ENCODE data around the gene RPTOR. TPM values are rescaled to one million over a fixed set of nuclear protein-coding genes. Genes with fewer than 3 reads are reported as not detected.
A peak's percentile ranks its signal among the peaks of the same experiment; 100 is the strongest.

Gene RPTOR
- total RNA-seq, 1 experiment from 2014 or later: 30.6 TPM

DNA sequence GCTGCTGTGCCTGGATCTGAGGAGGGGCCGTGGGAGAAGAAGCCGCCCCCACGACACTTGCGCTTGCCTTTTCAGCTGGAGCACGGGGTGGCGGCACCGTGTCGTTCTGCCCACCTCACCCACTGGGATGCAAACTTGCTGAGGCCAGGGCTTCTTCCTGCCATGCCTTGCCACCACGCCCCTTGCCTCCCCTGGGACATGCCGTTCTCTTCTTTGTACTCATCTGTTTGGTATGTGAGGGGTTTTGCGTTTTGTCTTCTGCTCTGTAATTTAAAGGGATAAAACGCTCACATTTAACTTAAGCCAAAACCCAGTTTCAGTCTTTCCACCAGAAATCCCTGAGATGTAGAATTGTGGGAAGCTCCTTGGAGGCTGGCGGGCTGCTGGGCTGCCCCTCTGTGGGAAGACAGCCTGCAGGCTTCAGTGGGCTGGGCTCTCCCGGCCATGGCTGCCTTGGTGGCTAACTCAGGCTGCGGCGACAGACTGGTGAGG is 180.2 kb downstream of the RPTOR start:
- no peak overlapping the region for H3K27ac ChIP-seq (ENCODE audit: low read length)
- H3K9me3 ChIP-seq (ENCODE audit: low read length): no peaks in the 10 kb centered on the region
- H2AFZ ChIP-seq (ENCODE audit: low read length): no peak overlapping the region
- H3K4me3 ChIP-seq (ENCODE audit: low read length): no peak overlapping the region
- peaks cover 98% of the 10 kb centered on the region for H3K79me2 ChIP-seq (ENCODE audit: low read length)
- H3K9me2 ChIP-seq (replicated peaks; ENCODE audit: insufficient read depth, low read length): no peaks in the 10 kb centered on the region
- no peak for DNase-seq
- H3K36me3 ChIP-seq (ENCODE audit: insufficient read depth, low read length): no peaks in the 10 kb centered on the region
- H3K27me3 ChIP-seq (ENCODE audit: low read length): no peaks in the 10 kb centered on the region
- H3K4me1 ChIP-seq (ENCODE audit: low read length): peaks cover 50% of the 10 kb centered on the region
- H3K4me2 ChIP-seq (ENCODE audit: low read depth, low read length, poor library complexity, severe bottlenecking): no peak overlapping the region
- H3K9ac ChIP-seq (ENCODE audit: low read length): no peak overlapping the region
- H4K20me1 ChIP-seq (ENCODE audit: insufficient read depth, low read depth, low read length): no peaks in the 10 kb centered on the region

DNA sequence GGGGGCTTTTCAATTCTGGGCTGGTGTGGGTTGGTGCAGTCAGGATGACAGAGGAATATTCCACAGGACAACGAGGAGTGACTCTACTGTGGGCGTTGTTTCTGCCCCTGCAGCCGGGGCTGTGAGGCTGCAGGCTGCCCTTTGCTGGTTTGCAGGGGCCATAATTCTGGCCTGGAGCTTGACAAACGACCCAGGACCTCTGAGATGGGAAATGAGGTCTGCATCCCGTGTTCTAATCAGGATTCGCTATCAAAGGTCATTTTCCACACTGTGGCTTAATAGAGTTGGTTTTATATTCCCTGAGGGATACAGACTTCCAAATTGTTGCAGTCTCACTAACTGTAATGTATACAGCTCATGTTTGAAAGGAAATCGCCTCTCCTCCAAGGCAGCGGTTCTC is 180.9 kb downstream of the RPTOR start:
- Histone ChIP-seq H3K9ac (ENCODE audit: low read length) (no peak overlapping the region), H3K79me2 (ENCODE audit: low read length) (peaks cover 93% of the 10 kb centered on the region), H4K20me1 (ENCODE audit: insufficient read depth, low read depth, low read length) (no peaks in the 10 kb centered on the region), H3K27me3 (ENCODE audit: low read length) (no peaks in the 10 kb centered on the region), H3K9me3 (ENCODE audit: low read length) (no peaks in the 10 kb centered on the region), H3K27ac (ENCODE audit: low read length) (no peak overlapping the region), H3K4me3 (ENCODE audit: low read length) (no peak overlapping the region), H3K4me1 (ENCODE audit: low read length) (peaks cover 50% of the 10 kb centered on the region), H3K36me3 (ENCODE audit: insufficient read depth, low read length) (no peaks in the 10 kb centered on the region), H2AFZ (ENCODE audit: low read length) (no peak overlapping the region), H3K9me2 (replicated peaks; ENCODE audit: insufficient read depth, low read length) (no peaks in the 10 kb centered on the region), H3K4me2 (ENCODE audit: low read depth, low read length, poor library complexity, severe bottlenecking) (no peak overlapping the region)
- no peak for DNase-seq

DNA sequence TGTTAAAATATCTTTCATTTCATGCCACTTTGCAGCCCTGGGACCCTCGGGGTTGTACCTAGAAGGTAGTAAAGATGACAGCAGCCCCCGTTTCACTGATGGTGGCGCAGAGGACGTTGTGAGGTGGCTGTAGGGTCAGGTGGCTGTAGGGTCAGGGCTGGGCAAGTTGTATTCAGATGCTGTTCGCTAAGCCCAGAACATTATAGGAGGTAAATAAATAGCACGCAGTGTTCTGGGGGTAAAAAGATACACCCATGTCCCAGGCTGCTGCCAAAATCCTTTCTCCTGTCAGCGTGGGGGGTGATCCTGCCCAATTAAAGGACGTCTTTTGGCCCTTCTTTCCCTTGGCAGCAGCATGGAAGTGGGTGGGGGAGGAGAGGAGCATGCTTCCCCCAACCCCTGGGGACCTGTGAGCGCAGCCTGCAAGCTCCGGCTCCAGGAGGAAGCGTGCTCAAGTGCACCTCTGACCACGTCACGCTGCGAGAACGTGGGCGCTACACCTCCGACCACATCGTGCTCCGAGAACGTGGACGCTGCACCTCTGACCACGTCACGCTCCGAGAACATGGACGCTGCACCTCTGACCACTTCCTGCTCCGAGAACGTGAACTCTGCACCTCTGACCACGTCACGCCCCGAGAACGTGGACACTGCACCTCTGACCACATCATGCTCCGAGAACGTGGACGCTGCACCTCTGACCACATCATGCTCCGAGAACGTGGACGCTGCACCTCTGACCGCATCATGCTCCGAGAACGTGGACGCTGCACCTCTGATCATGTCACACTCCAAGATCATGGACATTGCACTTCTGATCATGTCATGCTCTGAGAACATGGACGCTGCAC is 182.1 kb downstream of the RPTOR start:
- H3K4me2 ChIP-seq (ENCODE audit: low read depth, low read length, poor library complexity, severe bottlenecking): no peak overlapping the region

DNA sequence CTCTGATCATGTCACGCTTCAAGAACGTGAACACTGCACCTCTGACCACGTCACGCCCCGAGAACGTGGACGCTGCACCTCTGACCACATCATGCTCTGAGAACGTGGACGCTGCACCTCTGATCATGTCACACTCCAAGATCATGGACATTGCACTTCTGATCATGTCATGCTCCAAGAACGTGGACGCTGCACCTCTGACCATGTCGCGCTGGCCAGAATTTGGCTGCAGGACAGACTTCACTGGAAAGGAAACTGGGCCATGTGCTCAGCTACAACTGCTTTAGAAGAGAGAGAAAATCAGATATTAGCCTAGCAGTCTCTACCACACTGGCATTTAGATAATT is 182.7 kb downstream of the RPTOR start:
- H3K79me2 ChIP-seq (ENCODE audit: low read length): peaks cover 78% of the 10 kb centered on the region
- H4K20me1 ChIP-seq (ENCODE audit: insufficient read depth, low read depth, low read length): no peaks in the 10 kb centered on the region
- no peaks in the 10 kb centered on the region for H3K27me3 ChIP-seq (ENCODE audit: low read length)
- H2AFZ ChIP-seq (ENCODE audit: low read length): no peak overlapping the region
- no peaks in the 10 kb centered on the region for H3K36me3 ChIP-seq (ENCODE audit: insufficient read depth, low read length)
- DNase-seq: peak; percentile 43
- no peak overlapping the region for H3K4me3 ChIP-seq (ENCODE audit: low read length)
- H3K9me2 ChIP-seq (replicated peaks; ENCODE audit: insufficient read depth, low read length): no peaks in the 10 kb centered on the region
- no peak overlapping the region for H3K4me2 ChIP-seq (ENCODE audit: low read depth, low read length, poor library complexity, severe bottlenecking)
- H3K4me1 ChIP-seq (ENCODE audit: low read length): peaks cover 62% of the 10 kb centered on the region
- no peaks in the 10 kb centered on the region for H3K9me3 ChIP-seq (ENCODE audit: low read length)
- H3K9ac ChIP-seq (ENCODE audit: low read length): no peak overlapping the region
- no peak overlapping the region for H3K27ac ChIP-seq (ENCODE audit: low read length)

More for the DNA sequence above, 182.1 kb downstream of the RPTOR start:
- no peaks in the 10 kb centered on the region for H4K20me1 ChIP-seq (ENCODE audit: insufficient read depth, low read depth, low read length)
- no peak overlapping the region for H2AFZ ChIP-seq (ENCODE audit: low read length)
- no peaks in the 10 kb centered on the region for H3K36me3 ChIP-seq (ENCODE audit: insufficient read depth, low read length)
- no peak overlapping the region for H3K9ac ChIP-seq (ENCODE audit: low read length)
- H3K4me3 ChIP-seq (ENCODE audit: low read length): no peak overlapping the region
- H3K27ac ChIP-seq (ENCODE audit: low read length): no peak overlapping the region
- no peaks in the 10 kb centered on the region for H3K27me3 ChIP-seq (ENCODE audit: low read length)
- peaks cover 57% of the 10 kb centered on the region for H3K4me1 ChIP-seq (ENCODE audit: low read length)
- H3K79me2 ChIP-seq (ENCODE audit: low read length): peaks cover 80% of the 10 kb centered on the region
- DNase-seq: no peak
- no peaks in the 10 kb centered on the region for H3K9me3 ChIP-seq (ENCODE audit: low read length)
- H3K9me2 ChIP-seq (replicated peaks; ENCODE audit: insufficient read depth, low read length): no peaks in the 10 kb centered on the region

DNA sequence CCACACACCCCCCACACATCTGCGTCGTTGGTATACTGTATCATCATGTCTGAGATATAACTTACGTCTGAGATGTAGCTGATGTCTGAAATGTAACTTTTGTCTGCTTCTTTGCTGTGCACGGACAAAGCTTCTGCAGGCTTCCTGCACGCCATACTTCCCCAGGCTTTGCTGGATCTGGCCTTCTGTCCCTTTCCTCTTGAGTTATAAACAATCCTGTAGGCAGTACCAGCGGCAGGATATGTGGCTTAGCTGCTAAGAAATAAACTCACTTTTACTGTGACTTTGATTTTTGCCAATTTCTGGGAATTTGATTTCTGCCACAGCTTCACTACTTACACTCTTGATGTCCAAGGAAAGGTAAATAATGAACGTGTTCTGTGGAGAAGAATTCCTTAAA is 184.4 kb downstream of the RPTOR start:
- H3K9me3 ChIP-seq (ENCODE audit: low read length): no peaks in the 10 kb centered on the region
- H3K27me3 ChIP-seq (ENCODE audit: low read length): no peaks in the 10 kb centered on the region
- H3K9me2 ChIP-seq (replicated peaks; ENCODE audit: insufficient read depth, low read length): no peaks in the 10 kb centered on the region
- no peak for DNase-seq
- H3K4me1 ChIP-seq (ENCODE audit: low read length): peaks cover 67% of the 10 kb centered on the region
- peaks cover 63% of the 10 kb centered on the region for H3K79me2 ChIP-seq (ENCODE audit: low read length)
- no peak overlapping the region for H3K4me3 ChIP-seq (ENCODE audit: low read length)
- no peak overlapping the region for H3K4me2 ChIP-seq (ENCODE audit: low read depth, low read length, poor library complexity, severe bottlenecking)
- H3K36me3 ChIP-seq (ENCODE audit: insufficient read depth, low read length): no peaks in the 10 kb centered on the region
- H2AFZ ChIP-seq (ENCODE audit: low read length): no peak overlapping the region
- H4K20me1 ChIP-seq (ENCODE audit: insufficient read depth, low read depth, low read length): no peaks in the 10 kb centered on the region
- H3K9ac ChIP-seq (ENCODE audit: low read length): no peak overlapping the region
- no peak overlapping the region for H3K27ac ChIP-seq (ENCODE audit: low read length)

DNA sequence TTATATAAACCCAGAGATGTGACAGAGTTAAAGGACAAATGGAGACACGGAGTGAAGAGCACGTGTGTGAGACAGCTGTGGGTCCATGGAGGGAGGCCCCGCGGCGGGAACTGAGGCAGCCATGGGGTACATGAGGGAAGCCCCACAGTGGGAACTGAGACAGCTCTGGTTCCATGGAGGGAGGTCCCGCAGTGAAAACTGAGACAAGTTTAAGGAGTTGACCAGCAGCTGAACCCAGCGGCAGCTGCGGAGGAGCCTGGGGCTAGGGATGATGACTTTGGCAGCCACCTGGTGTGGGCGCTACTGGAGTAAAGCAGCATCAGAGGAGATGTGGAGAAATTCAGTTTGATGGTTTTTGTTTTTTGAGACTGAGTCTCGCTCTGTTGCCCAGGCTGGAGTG is 185.1 kb downstream of the RPTOR start:
- Histone ChIP-seq H3K9me2 (replicated peaks; ENCODE audit: insufficient read depth, low read length) (no peaks in the 10 kb centered on the region), H3K9me3 (ENCODE audit: low read length) (no peaks in the 10 kb centered on the region), H4K20me1 (ENCODE audit: insufficient read depth, low read depth, low read length) (no peaks in the 10 kb centered on the region), H3K27ac (ENCODE audit: low read length) (no peak overlapping the region), H3K4me3 (ENCODE audit: low read length) (no peak overlapping the region), H3K9ac (ENCODE audit: low read length) (no peak overlapping the region), H2AFZ (ENCODE audit: low read length) (no peak overlapping the region), H3K79me2 (ENCODE audit: low read length) (peaks cover 56% of the 10 kb centered on the region), H3K36me3 (ENCODE audit: insufficient read depth, low read length) (no peaks in the 10 kb centered on the region), H3K27me3 (ENCODE audit: low read length) (no peaks in the 10 kb centered on the region), H3K4me1 (ENCODE audit: low read length) (peaks cover 67% of the 10 kb centered on the region), H3K4me2 (ENCODE audit: low read depth, low read length, poor library complexity, severe bottlenecking) (no peak overlapping the region)
- no peak for DNase-seq

DNA sequence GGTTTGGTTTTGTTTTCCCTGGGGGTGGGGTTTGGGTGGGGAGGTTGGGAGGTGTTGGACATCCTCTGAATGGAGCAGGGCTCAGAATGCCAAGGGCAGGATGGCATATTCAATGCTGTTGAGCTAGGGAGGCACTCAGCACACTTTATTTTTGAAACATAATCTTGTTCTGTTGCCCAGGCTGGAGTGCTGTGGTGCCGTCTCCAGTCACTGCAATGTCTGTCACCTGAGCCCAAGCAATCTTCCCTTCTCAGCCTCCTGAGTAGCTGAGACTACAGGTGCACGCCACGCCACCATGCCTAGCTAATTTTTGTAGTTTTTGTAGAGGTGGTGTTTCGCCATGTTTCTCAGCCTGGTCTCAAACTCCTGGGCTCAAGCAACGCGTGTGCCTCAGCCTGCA is 186.1 kb downstream of the RPTOR start:
- no peak overlapping the region for H3K9ac ChIP-seq (ENCODE audit: low read length)
- peaks cover 51% of the 10 kb centered on the region for H3K79me2 ChIP-seq (ENCODE audit: low read length)
- H3K27ac ChIP-seq (ENCODE audit: low read length): no peak overlapping the region; the same call in 1 of the 2 replicates
- no peak overlapping the region for H3K4me2 ChIP-seq (ENCODE audit: low read depth, low read length, poor library complexity, severe bottlenecking)
- no peaks in the 10 kb centered on the region for H3K27me3 ChIP-seq (ENCODE audit: low read length)
- no peak for DNase-seq
- peaks cover 74% of the 10 kb centered on the region for H3K4me1 ChIP-seq (ENCODE audit: low read length)
- no peaks in the 10 kb centered on the region for H3K9me3 ChIP-seq (ENCODE audit: low read length)
- H3K4me3 ChIP-seq (ENCODE audit: low read length): no peak overlapping the region
- H4K20me1 ChIP-seq (ENCODE audit: insufficient read depth, low read depth, low read length): no peaks in the 10 kb centered on the region
- no peak overlapping the region for H2AFZ ChIP-seq (ENCODE audit: low read length)
- no peaks in the 10 kb centered on the region for H3K9me2 ChIP-seq (replicated peaks; ENCODE audit: insufficient read depth, low read length)
- H3K36me3 ChIP-seq (ENCODE audit: insufficient read depth, low read length): no peaks in the 10 kb centered on the region

DNA sequence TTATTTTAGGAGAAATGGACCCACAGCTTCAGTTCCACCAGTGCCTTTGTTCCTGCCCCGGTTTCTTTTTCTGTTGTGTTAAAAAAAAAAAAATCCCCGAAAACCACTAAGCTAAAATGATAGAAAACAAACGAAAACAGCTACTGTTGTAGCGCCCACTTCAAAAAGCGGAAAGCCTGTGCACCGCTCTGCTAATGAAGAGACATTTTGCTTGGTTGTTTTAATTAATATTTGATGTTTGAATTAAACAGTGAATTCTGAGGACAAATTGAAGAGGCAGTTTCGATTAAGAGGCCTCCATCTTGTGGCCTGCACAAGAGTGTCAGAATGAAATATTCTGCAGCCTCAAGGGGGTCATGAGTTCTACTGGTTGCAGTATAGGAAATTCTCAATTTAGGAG is 186.7 kb downstream of the RPTOR start:
- Histone ChIP-seq H3K36me3 (ENCODE audit: insufficient read depth, low read length) (no peaks in the 10 kb centered on the region), H3K79me2 (ENCODE audit: low read length) (peaks cover 45% of the 10 kb centered on the region), H3K27me3 (ENCODE audit: low read length) (no peaks in the 10 kb centered on the region), H3K9ac (ENCODE audit: low read length) (no peak overlapping the region), H3K4me1 (ENCODE audit: low read length) (peaks cover 76% of the 10 kb centered on the region), H3K27ac (ENCODE audit: low read length) (peak overlapping the region; percentile 42), H3K4me3 (ENCODE audit: low read length) (no peak overlapping the region), H4K20me1 (ENCODE audit: insufficient read depth, low read depth, low read length) (no peaks in the 10 kb centered on the region), H3K9me3 (ENCODE audit: low read length) (no peaks in the 10 kb centered on the region), H3K9me2 (replicated peaks; ENCODE audit: insufficient read depth, low read length) (no peaks in the 10 kb centered on the region), H2AFZ (ENCODE audit: low read length) (no peak overlapping the region), H3K4me2 (ENCODE audit: low read depth, low read length, poor library complexity, severe bottlenecking) (no peak overlapping the region)
- DNase-seq: no peak

Measured in Karpas-422 (cell line).